Hepatocyte (in vitro differentiated cells): ENCODE results near the gene CCDC78. TPM values are rescaled to one million over a fixed set of nuclear protein-coding genes. Genes with fewer than 3 reads are reported as not detected.
A peak's percentile ranks its signal among the peaks of the same experiment; 100 is the strongest.

ENCODE experiments used
- DNase-seq: peaks from one replicate; pipeline ENCODE4 v3.0.0-alpha.2; 2016; ENCODE audit warnings: low spot score
- H2AFZ ChIP-seq: fragments of 200-600 bp; sonication (generic); 2 replicates; pipeline ENCODE4 v1.6.0; 2016; ENCODE audit warnings: antibody characterized with exemption, mild to moderate bottlenecking
- H3K27ac ChIP-seq: fragments of 200-600 bp; sonication (generic); 2 replicates; pipeline ENCODE4 v1.5.1; 2016; ENCODE audit warnings: mild to moderate bottlenecking
- H3K27me3 ChIP-seq: fragments of 200-600 bp; sonication (generic); 2 replicates; pipeline ENCODE4 v1.6.1; 2016
- H3K36me3 ChIP-seq: fragments of 200-600 bp; sonication (generic); replicated peaks from 2 replicates; pipeline ENCODE4 v1.5.1; 2016; ENCODE audit warnings: low read depth; ENCODE audit not compliant: insufficient read depth
- H3K4me1 ChIP-seq: fragments of 200-600 bp; sonication (generic); 2 replicates; pipeline ENCODE4 v1.5.1; 2016; ENCODE audit warnings: mild to moderate bottlenecking, moderate library complexity; ENCODE audit not compliant: insufficient read depth
- H3K4me2 ChIP-seq: fragments of 200-600 bp; sonication (generic); 2 replicates; pipeline ENCODE4 v1.6.0; 2016
- H3K4me3 ChIP-seq: fragments of 200-600 bp; sonication (generic); 2 replicates; pipeline ENCODE4 v1.5.1; 2016; ENCODE audit warnings: mild to moderate bottlenecking
- H3K79me2 ChIP-seq: fragments of 200-600 bp; sonication (generic); 2 replicates; pipeline ENCODE4 v1.6.0; 2017; ENCODE audit warnings: mild to moderate bottlenecking
- H3K9me2 ChIP-seq: fragments of 200-600 bp; sonication (generic); replicated peaks from 2 replicates; pipeline ENCODE4 v1.6.0; 2017; ENCODE audit warnings: mild to moderate bottlenecking; ENCODE audit not compliant: insufficient read depth
- H3K9me3 ChIP-seq: fragments of 200-600 bp; sonication (generic); 2 replicates; pipeline ENCODE4 v1.5.1; 2016; ENCODE audit warnings: low read depth, mild to moderate bottlenecking
- H4K20me1 ChIP-seq: fragments of 200-600 bp; sonication (generic); 2 replicates; pipeline ENCODE4 v1.6.0; 2016; ENCODE audit warnings: mild to moderate bottlenecking; ENCODE audit not compliant: insufficient read depth, poor library complexity, severe bottlenecking
- CTCF ChIP-seq: fragments of 200-600 bp; sonication (generic); IDR thresholded peaks from 2 replicates; pipeline ENCODE4 v1.5.1; 2016; ENCODE audit warnings: antibody characterized with exemption, mild to moderate bottlenecking; ENCODE audit not compliant: poor library complexity
- EZH2 ChIP-seq: fragments of 200-600 bp; sonication (generic); IDR thresholded peaks from 2 replicates; pipeline ENCODE4 v1.6.1; 2016; ENCODE audit warnings: antibody characterized with exemption, mild to moderate bottlenecking, borderline replicate concordance
- EZH2phosphoT487 ChIP-seq: fragments of 200-600 bp; sonication (generic); IDR thresholded peaks from one replicate; pipeline ENCODE4 v1.6.1; 2018; ENCODE audit warnings: antibody characterized with exemption, mild to moderate bottlenecking, low read depth, moderate library complexity; ENCODE audit not compliant: unreplicated experiment, severe bottlenecking
- WGBS: methylation state at CpG from one replicate; pipeline ENCODE4 v1.1.6; 2016; ENCODE audit warnings: low lambda C conversion rate; ENCODE audit errors: missing lambda C conversion rate; 5-methylcytosine and 5-hydroxymethylcytosine counted together
- polyA plus RNA-seq: library from polyadenylated mRNA; unstranded; fragments of >200 nt; fragmentation: Nextera tagmentation; extraction: Ambion mirVana; gene quantifications from 2 replicates; pipeline ENCODE4 v1.2.1, GENCODE V29; 2016
- total RNA-seq: library from RNA; depleted of rRNA; stranded (reverse); fragments of >200 nt; gene quantifications from 2 replicates; pipeline ENCODE4 v1.2.3, GENCODE V29; 2014

CCDC78 gene
- total and polyA plus RNA-seq, 2 experiments from 2014 or later = 2.2 to 6.8 TPM

- Histone ChIP-seq H3K27me3 (no peaks in the 10 kb centered on the region), H3K9me2 (no peaks in the 10 kb centered on the region), H3K27ac (no peak overlapping the region), H3K9me3 (no peaks in the 10 kb centered on the region), H3K79me2 (peaks cover 4% of the 10 kb centered on the region), H3K4me3 (no peak overlapping the region), H3K4me1 (peaks cover 22% of the 10 kb centered on the region), H4K20me1 (peaks cover 5% of the 10 kb centered on the region), H3K36me3 (no peaks in the 10 kb centered on the region), H2AFZ (no peak overlapping the region), H3K4me2 (peak overlapping the region; percentile 94)
- no peak for TF ChIP-seq EZH2
- no peak for TF ChIP-seq CTCF
- TF ChIP-seq EZH2phosphoT487 = no peak
- peak; percentile 53 for DNase-seq
- 67% methylated on average over 19 of the region's 25 CpGs for WGBS
Measured at GRCh38 chr16:675884-676564, 50.2 kb downstream of the CCDC78 start.

- Histone ChIP-seq H3K27ac (no peak within 1 kb of the TSS), H3K4me1 (peaks cover 20% of the 10 kb centered on the region), H3K36me3 (no peaks in the 10 kb centered on the region), H4K20me1 (no peaks in the 10 kb centered on the region), H2AFZ (no peak within 1 kb of the TSS), H3K27me3 (no peaks in the 10 kb centered on the region), H3K4me3 (peak within 1 kb of the TSS; percentile 36), H3K9me3 (no peaks in the 10 kb centered on the region), H3K79me2 (no peaks in the 10 kb centered on the region), H3K4me2 (peak within 1 kb of the TSS; percentile 94), H3K9me2 (no peaks in the 10 kb centered on the region)
- TF ChIP-seq EZH2phosphoT487 (no peak), CTCF (no peak)
- DNase-seq = peak; percentile 56
- WGBS = 11% methylated on average over 37 of the region's 73 CpGs
Measured at GRCh38 chr16:674968-675883, 51.0 kb downstream of the CCDC78 start, which contains the start of gene RHBDL1. TSS of gene RHBDL1 (plus strand) at chr16:675671. CDS start at chr16:675791, 120 bp downstream.

DNA sequence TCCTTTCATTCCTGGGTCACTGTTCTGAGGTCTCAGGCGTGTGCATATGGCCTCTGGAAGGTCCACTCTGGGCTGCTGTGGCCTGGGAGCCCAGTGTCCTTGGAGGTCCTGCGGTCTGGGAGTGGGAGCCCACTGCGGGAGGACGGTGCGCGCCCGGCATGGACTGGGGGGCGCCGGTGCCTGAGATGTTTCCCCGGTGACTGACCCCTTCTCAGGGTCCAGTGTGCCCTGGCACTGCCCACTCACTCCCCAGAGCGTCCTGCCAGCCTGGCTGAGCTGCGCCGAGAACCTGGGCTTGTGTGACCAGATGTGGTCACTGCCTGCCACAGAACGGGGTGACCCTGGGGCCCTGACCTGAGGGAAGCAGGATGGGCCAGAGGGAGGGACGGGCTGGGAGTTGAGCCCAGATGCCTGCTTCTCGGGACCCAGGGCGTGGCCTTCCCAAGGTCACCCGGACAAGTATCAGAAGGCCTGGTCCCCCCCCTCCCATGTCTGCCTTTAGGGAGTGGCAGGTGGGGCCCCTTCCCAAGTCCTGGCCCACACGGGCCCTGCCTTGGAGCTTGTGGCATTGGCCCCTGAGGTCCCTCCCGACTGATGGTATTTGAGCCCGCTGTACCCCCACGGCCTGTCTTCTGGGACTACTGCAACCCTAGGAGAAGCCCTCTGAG, 51.9 kb downstream of the CCDC78 start:
- Histone ChIP-seq H3K36me3 (no peaks in the 10 kb centered on the region), H3K27me3 (no peaks in the 10 kb centered on the region), H3K27ac (no peak overlapping the region), H3K79me2 (peaks cover 8% of the 10 kb centered on the region), H3K4me1 (peaks cover 18% of the 10 kb centered on the region), H3K9me2 (no peaks in the 10 kb centered on the region), H3K4me2 (no peak overlapping the region), H2AFZ (no peak overlapping the region), H3K4me3 (no peak overlapping the region), H4K20me1 (no peaks in the 10 kb centered on the region), H3K9me3 (no peaks in the 10 kb centered on the region)
- DNase-seq = no peak
- no peak for TF ChIP-seq EZH2phosphoT487
- TF ChIP-seq EZH2 = no peak
- TF ChIP-seq CTCF = no peak
- 89% methylated on average over 20 of the region's 22 CpGs for WGBS
